Chondrocyte (in vitro differentiated cells): ENCODE data around the gene ERC1. TPM values are rescaled to one million over a fixed set of nuclear protein-coding genes. Genes with fewer than 3 reads are reported as not detected.
"Not testable (repeated sequence)": the region's sequence is repeated elsewhere in the genome, so short reads cannot be mapped to it uniquely, and the experiment has no call there.

Source experiments
- DNase-seq: peaks from one replicate; pipeline ENCODE4 v3.0.0; 2021; ENCODE audit warnings: mixed read lengths, low spot score
- H3K27ac Mint-ChIP-seq: one replicate; pipeline ENCODE4 v1.8.0; 2021; ENCODE audit warnings: mild to moderate bottlenecking, moderate library complexity, mixed read lengths; ENCODE audit not compliant: unreplicated experiment
- H3K27me3 Mint-ChIP-seq: 2 replicates; pipeline ENCODE4 v1.8.0; 2021; ENCODE audit warnings: low read depth, mixed read lengths
- H3K36me3 Mint-ChIP-seq: 2 replicates; pipeline ENCODE4 v1.8.0; 2021; ENCODE audit warnings: low read depth, mixed read lengths
- H3K4me1 Mint-ChIP-seq: 2 replicates; pipeline ENCODE4 v1.8.0; 2021; ENCODE audit warnings: low read depth, mild to moderate bottlenecking, mixed read lengths
- H3K4me3 Mint-ChIP-seq: one replicate; pipeline ENCODE4 v1.8.0; 2021; ENCODE audit warnings: mild to moderate bottlenecking, moderate library complexity, mixed read lengths; ENCODE audit not compliant: unreplicated experiment
- H3K9me3 Mint-ChIP-seq: 2 replicates; pipeline ENCODE4 v1.8.0; 2021; ENCODE audit warnings: low read depth, mixed read lengths
- CTCF ChIP-seq: fragments of 200-600 bp; sonication (generic); IDR thresholded peaks from 2 replicates; pipeline ENCODE4 v1.5.0; 2021; ENCODE audit warnings: antibody characterized with exemption, mild to moderate bottlenecking, moderate library complexity
- total RNA-seq: library from RNA; stranded (reverse); gene quantifications from 3 replicates; pipeline ENCODE4 v1.2.1, GENCODE V29; 2021

Gene ERC1
- total RNA-seq, 1 donor from 2014 or later = 79.3 TPM

GRCh38 chr12:1130571-1130970 is 139.5 kb downstream of the ERC1 start:
- H3K27ac Mint-ChIP-seq = no peak overlapping the region
- no peak overlapping the region for H3K4me3 Mint-ChIP-seq
- H3K36me3 Mint-ChIP-seq = peaks cover 5% of the 10 kb centered on the region
- no peak for TF ChIP-seq CTCF
- no peaks in the 10 kb centered on the region for H3K27me3 Mint-ChIP-seq
- H3K4me1 Mint-ChIP-seq = peaks cover 20% of the 10 kb centered on the region
- peaks cover 2% of the 10 kb centered on the region for H3K9me3 Mint-ChIP-seq
- no peak for DNase-seq

DNA sequence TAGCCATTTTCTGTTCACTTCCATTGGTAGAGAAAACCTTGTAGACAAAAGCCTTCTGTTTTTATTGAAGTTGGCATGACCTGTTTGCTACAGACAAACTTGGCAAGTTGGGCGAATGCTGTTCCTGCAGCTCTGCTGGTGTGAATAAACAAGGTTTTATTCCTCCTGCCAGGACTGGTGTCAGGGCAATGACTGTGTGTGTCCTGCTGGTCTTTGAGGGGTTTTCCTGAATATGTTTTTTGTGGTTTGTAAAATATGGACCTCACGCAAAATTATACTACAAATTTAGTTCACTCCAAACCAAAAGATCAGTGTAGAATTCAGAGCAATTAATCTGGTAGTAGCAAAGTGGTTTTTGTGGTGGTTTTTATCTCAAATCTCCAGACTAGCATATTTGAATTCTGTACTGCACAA is 140.8 kb downstream of the ERC1 start:
- DNase-seq = no peak
- Mint-ChIP-seq H3K4me3 (no peak overlapping the region), H3K36me3 (peaks cover 3% of the 10 kb centered on the region), H3K27me3 (no peaks in the 10 kb centered on the region), H3K9me3 (no peaks in the 10 kb centered on the region), H3K4me1 (peaks cover 28% of the 10 kb centered on the region), H3K27ac (no peak overlapping the region)
- TF ChIP-seq CTCF = no peak

GRCh38 chr12:1132311-1132710 is 141.3 kb downstream of the ERC1 start:
- Mint-ChIP-seq H3K36me3 (no peaks in the 10 kb centered on the region), H3K4me3 (no peak overlapping the region), H3K9me3 (no peaks in the 10 kb centered on the region), H3K4me1 (peaks cover 28% of the 10 kb centered on the region), H3K27me3 (no peaks in the 10 kb centered on the region), H3K27ac (no peak overlapping the region)
- no peak for TF ChIP-seq CTCF
- no peak for DNase-seq

GRCh38 chr12:1138691-1139090 is 147.7 kb downstream of the ERC1 start:
- no peak for DNase-seq
- no peak for TF ChIP-seq CTCF
- H3K9me3 Mint-ChIP-seq = no peaks in the 10 kb centered on the region
- H3K27ac Mint-ChIP-seq = no peak overlapping the region
- peaks cover 8% of the 10 kb centered on the region for H3K4me1 Mint-ChIP-seq
- no peaks in the 10 kb centered on the region for H3K27me3 Mint-ChIP-seq
- H3K4me3 Mint-ChIP-seq = no peak overlapping the region
- H3K36me3 Mint-ChIP-seq = peaks cover 4% of the 10 kb centered on the region

GRCh38 chr12:1146758-1147157 is 155.7 kb downstream of the ERC1 start:
- not testable (repeated sequence) for H3K36me3 Mint-ChIP-seq, H3K27me3 Mint-ChIP-seq, H3K9me3 Mint-ChIP-seq, H3K4me1 Mint-ChIP-seq, H3K27ac Mint-ChIP-seq, H3K4me3 Mint-ChIP-seq, DNase-seq

- TF ChIP-seq CTCF = no peak
- H3K4me3 Mint-ChIP-seq = no peak overlapping the region
- no peaks in the 10 kb centered on the region for H3K27me3 Mint-ChIP-seq
- H3K27ac Mint-ChIP-seq = no peak overlapping the region
- H3K36me3 Mint-ChIP-seq = peaks cover 8% of the 10 kb centered on the region
- peaks cover 4% of the 10 kb centered on the region for H3K4me1 Mint-ChIP-seq
- no peaks in the 10 kb centered on the region for H3K9me3 Mint-ChIP-seq
- DNase-seq = no peak
Measured at GRCh38 chr12:1147821-1148220, 156.8 kb downstream of the ERC1 start.
